ENCODE data around the gene OR12D3.

The OR12D3 gene

DNA sequence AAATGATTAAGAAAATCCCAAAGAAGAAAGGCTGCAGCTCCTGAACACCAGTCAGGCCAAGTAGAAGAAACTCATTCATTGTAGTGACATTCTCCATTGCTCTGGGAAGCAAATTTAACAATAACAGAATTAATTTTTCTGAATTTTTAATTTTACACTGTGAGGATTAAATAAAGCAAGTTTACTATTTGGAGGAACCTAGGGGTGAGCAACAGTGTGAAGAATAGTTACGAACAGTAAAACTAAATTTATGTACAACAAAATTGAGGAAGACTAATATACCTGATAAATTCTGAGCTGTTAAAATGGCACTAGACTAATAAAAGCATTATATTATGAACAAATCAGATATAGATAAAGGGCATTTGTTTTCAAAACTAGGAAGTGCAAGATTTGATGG, at the start of gene OR12D3:
Gene OR12D3, minus strand, starts transcription at position 101 of the 400 bp plus-strand sequence. Its CDS starts 4 bp downstream, at position 97.
- TF ChIP-seq CTCF (IDR thresholded peaks at IDR 0.05; ENCODE audit: insufficient read depth, low read depth, low read length, missing control alignments), result no peak
- H3K4me3 ChIP-seq (ENCODE audit: low read length), result no peak within 1 kb of the TSS
- DNase-seq (ENCODE audit: low read depth), result no peak

DNA sequence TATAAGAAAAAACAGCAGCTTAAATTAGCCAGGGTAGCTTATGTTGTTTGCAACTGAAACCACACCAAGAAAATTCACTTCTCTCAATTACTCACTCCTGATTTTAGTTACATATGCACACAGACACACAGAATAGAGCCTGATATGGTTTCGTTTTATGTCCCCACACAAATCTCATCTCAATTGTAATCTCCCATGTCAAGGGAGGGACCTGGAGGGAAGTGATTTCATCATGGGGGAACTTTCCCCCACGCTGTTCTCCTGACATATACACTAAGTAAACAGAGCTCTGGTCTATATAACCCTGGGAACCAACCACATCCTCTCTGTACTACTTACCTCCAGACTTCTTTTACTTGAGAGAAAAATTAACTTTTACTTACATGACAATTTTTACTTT, 49.5 kb upstream of the OR12D3 start:
- H3K4me3 ChIP-seq (ENCODE audit: low read length), result no peak overlapping the region
- TF ChIP-seq CTCF (IDR thresholded peaks at IDR 0.05; ENCODE audit: insufficient read depth, low read depth, low read length, missing control alignments), result no peak
- DNase-seq (ENCODE audit: low read depth), result peak; percentile 5

DNA sequence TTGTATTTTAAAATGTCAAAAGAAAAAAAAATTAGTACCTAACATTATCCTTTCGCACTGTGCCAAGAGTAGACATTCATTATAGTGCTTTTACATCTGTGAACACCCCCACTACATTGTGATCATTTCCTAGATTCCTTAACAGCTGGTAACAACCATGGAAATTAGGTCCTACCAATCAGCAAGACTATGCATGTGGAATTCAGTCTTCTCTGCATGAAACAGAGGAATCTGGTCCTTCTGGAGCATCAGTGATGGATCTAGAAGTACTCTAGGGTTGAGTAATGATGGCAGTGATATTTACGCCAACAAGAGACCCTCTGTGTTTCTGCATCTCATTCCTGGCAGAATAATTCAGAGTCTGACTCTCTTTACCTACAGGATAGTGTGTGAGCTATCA, 49.1 kb upstream of the OR12D3 start:
- no peak for DNase-seq (ENCODE audit: low read depth)
- H3K4me3 ChIP-seq (ENCODE audit: low read length), result no peak overlapping the region
- TF ChIP-seq CTCF (IDR thresholded peaks at IDR 0.05; ENCODE audit: insufficient read depth, low read depth, low read length, missing control alignments), result no peak

DNA sequence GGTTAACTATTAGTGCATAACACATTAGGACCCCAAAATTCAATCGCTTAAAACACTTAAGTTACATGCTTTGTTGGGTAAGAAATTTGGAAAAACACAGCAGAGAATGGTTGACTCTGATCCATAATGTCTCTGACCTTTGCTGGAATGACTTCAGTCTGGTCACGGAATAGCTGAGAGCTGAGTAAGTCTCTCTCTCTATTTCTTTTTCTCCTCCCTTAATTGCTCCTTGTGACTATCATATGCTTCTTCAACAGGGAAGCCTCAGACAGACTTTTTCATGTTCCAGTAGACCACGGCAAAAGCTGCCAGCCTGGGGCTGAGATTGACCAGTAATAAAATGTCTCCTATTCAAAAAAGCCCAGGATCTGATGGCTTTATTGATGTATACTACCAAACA, 44.4 kb upstream of the OR12D3 start:
- DNase-seq (ENCODE audit: low read depth), result no peak
- H3K4me3 ChIP-seq (ENCODE audit: low read length), result no peak overlapping the region
- no peak for TF ChIP-seq CTCF (IDR thresholded peaks at IDR 0.05; ENCODE audit: insufficient read depth, low read depth, low read length, missing control alignments)

- peak; percentile 46 for TF ChIP-seq CTCF (IDR thresholded peaks at IDR 0.05; ENCODE audit: insufficient read depth, low read depth, low read length, missing control alignments)
- peak; percentile 66 for DNase-seq (ENCODE audit: low read depth)
- H3K4me3 ChIP-seq (ENCODE audit: low read length), result no peak within 1 kb of the TSS
Observed at GRCh38 chr6:29414588-29414987, 39.5 kb upstream of the OR12D3 start, which contains the start of gene OR12D1. TSS of gene OR12D1 (plus strand) at chr6:29414928.

DNA sequence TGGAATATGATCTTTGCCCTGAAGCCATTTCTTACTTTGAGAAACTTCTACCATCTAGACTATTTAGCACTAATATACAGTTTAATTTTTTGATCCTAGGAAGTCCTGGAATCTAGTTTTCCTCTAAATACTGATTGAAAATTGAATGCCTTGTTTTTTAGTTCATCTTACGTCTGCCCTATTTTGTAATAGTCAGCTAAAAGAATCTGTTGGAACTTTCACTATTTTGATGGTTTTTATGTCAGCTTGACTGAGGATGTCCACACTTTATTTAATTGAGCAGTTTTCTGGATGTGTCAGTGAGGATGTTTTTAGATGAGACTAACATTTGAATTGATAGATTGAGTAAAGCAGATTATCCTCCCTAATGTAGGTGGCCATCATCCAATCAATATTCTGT, 28.7 kb upstream of the OR12D3 start:
- no peak for DNase-seq (ENCODE audit: low read depth)
- no peak for TF ChIP-seq CTCF (IDR thresholded peaks at IDR 0.05; ENCODE audit: insufficient read depth, low read depth, low read length, missing control alignments)
- H3K4me3 ChIP-seq (ENCODE audit: low read length), result no peak overlapping the region

- no peak for TF ChIP-seq CTCF (IDR thresholded peaks at IDR 0.05; ENCODE audit: insufficient read depth, low read depth, low read length, missing control alignments)
- no peak overlapping the region for H3K4me3 ChIP-seq (ENCODE audit: low read length)
- DNase-seq (ENCODE audit: low read depth), result no peak
Observed at GRCh38 chr6:29399525-29399924, 24.4 kb upstream of the OR12D3 start.

Measured in epithelial cell of esophagus (primary cell).